ENCODE data around the gene PAX7.
"Not testable (repeated sequence)": the region's sequence is repeated elsewhere in the genome, so short reads cannot be mapped to it uniquely, and the experiment has no call there.

PAX7 gene

GRCh38 chr1:18734461-18735223, 104.0 kb downstream of the PAX7 start:
- no peak for DNase-seq

- DNase-seq: no peak
Observed at GRCh38 chr1:18735224-18735997, 104.8 kb downstream of the PAX7 start.

- no peak for DNase-seq
Observed at GRCh38 chr1:18736958-18737357, 106.3 kb downstream of the PAX7 start.

GRCh38 chr1:18738126-18738525, 107.5 kb downstream of the PAX7 start:
- no peak for DNase-seq

- DNase-seq: no peak
Observed at GRCh38 chr1:18738617-18739016, 108.0 kb downstream of the PAX7 start.

- no peak for DNase-seq
Observed at GRCh38 chr1:18739408-18739807, 108.8 kb downstream of the PAX7 start.

- no peak for DNase-seq
Observed at GRCh38 chr1:18739897-18740296, 109.3 kb downstream of the PAX7 start.

GRCh38 chr1:18740617-18741016, 110.0 kb downstream of the PAX7 start:
- DNase-seq: no peak

GRCh38 chr1:18743233-18743632, 112.6 kb downstream of the PAX7 start:
- DNase-seq: peak; percentile 33

GRCh38 chr1:18744381-18744780, 113.7 kb downstream of the PAX7 start:
- not testable (repeated sequence) for DNase-seq

- DNase-seq: no peak
Observed at GRCh38 chr1:18746981-18747380, 116.3 kb downstream of the PAX7 start.

GRCh38 chr1:18747671-18748070, 117.0 kb downstream of the PAX7 start:
- no peak for DNase-seq

GRCh38 chr1:18748435-18748834, 117.8 kb downstream of the PAX7 start:
- DNase-seq: no peak

- DNase-seq: no peak
Observed at GRCh38 chr1:18749569-18749968, 118.9 kb downstream of the PAX7 start.

GRCh38 chr1:18750600-18750999, 120.0 kb downstream of the PAX7 start:
- DNase-seq: no peak

GRCh38 chr1:18751425-18751824, 120.8 kb downstream of the PAX7 start:
- no peak for DNase-seq

GRCh38 chr1:18752409-18752808, 121.8 kb downstream of the PAX7 start:
- no peak for DNase-seq

- DNase-seq: no peak
Observed at GRCh38 chr1:18760156-18760555, 129.5 kb downstream of the PAX7 start.

GRCh38 chr1:18761948-18762840, 131.5 kb downstream of the PAX7 start:
- DNase-seq: no peak

- no peak for DNase-seq
Observed at GRCh38 chr1:18764362-18764761, 133.7 kb downstream of the PAX7 start.

GRCh38 chr1:18765725-18766124, 135.1 kb downstream of the PAX7 start:
- DNase-seq: no peak

GRCh38 chr1:18766328-18766727, 135.7 kb downstream of the PAX7 start:
- DNase-seq: no peak

GRCh38 chr1:18767576-18767975, 136.9 kb downstream of the PAX7 start:
- DNase-seq: not testable (repeated sequence)
